ENCODE measurements around the gene CDK3. TPM values are rescaled to one million over a fixed set of nuclear protein-coding genes. Genes with fewer than 3 reads are reported as not detected.
"Not testable (repeated sequence)": the region's sequence is repeated elsewhere in the genome, so short reads cannot be mapped to it uniquely, and the experiment has no call there.

Gene CDK3
- 6.0 TPM for polyA plus RNA-seq (2013, experiment 1 of 2; ENCODE audit: insufficient read length)
- polyA plus RNA-seq (2013, experiment 2 of 2; ENCODE audit: insufficient read length), result 5.0 TPM

DNA sequence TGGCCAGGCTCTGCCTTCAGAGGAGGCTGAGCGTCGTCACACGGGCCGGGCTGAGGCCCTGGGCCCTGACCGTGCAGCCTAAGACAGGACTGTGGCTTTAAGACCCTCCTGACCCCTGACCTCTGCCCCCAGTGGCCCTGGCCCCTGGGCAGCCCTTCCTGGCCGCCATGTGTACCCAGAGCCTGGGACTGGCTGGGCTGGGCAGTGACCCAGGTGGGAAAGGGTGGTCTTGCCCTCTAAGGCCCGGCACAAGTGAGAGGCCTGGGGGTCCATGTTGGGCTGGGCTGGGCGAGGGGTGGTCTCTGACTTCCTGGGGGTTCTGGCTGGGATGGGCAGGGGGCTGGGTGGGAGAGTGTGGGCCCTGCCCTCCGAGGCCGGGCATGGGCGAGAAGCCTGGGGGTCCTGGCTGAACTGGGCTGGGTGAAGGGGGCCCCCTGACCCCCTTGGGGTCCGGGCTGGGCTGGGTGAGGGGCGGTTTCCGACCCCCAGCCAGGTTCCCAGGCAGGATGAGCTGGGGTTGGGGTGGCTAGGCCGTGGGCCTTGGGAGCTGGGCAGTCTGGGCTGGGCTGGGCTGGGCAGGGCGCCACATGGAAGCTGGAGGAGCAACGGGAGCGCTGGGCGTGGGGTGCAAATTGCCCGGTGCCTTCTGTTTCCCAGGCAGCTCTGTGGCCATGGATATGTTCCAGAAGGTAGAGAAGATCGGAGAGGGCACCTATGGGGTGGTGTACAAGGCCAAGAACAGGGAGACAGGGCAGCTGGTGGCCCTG lies at the start of gene CDK3:
CDK3 (plus strand) TSS at position 101 of the 767 bp plus-strand sequence; CDS start at position 672, 571 bp downstream.
- DNase-seq, result no peak

DNA sequence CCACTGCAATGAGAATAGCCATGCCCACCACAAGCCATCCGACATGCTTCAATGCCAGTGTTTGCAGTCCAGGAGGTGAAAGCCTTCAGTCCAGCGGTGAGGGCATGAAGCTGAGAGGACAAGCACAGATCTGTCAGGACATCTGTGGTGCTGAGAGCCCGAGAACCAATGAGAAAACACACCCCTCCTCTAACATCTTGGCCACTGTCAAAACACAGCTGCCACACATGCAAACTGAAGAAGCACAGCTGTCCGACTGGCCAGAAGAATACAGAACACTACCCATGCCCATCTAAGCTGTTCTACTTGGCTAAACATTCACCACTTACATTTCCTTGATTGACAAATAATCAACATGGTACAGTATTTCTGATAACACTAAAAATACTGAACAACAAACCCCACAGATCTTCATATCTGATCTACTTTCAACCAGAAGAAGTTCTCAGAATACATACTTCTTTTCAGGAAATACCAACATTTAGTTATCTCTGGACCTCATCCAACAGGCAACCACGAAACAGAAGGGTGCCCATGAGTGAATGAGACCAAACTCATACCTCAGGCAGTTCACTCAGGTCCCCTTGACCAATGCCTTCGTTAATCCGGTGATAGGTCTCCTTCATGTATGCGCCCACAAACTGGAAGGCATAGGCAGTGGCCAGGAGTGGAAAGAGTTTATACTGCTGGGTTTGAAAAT lies 49.6 kb upstream of the CDK3 start:
- DNase-seq, result peak; percentile 45

DNA sequence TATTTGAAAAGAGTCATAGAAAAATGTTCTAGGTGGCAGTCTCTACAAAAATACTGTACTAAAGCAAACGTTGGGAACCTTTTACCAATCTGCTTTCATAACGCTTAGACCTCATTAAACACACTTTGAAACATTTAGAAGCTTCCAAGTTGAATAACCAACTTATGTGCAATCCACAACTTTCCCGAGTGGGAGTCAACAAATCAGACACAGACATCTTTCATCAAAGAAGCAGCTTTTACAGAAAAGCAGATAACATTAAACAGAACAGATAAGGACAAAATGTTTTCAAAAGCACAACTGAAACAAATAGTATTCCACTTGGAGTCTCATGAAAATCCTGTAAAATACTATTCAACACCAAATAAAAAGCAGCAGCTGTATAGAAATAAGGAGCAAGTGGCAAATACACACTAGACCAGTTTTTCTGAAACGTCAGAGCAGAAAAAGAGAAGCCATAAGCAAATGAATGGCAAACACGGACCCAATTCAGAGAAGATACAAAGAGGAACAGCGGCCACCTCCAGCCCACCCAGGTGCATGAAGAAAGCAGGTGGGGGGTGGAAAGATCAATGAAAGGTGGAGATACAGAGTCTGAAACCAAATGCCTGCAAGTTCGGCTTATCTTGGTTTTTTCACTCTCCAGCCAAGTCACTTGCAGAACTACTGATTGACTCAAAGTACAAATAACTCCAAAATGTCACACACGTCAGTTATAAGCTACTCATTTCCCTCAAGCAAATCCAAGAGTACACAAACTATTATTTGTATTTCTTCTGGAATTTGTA lies 41.4 kb upstream of the CDK3 start:
- no peak for DNase-seq

DNA sequence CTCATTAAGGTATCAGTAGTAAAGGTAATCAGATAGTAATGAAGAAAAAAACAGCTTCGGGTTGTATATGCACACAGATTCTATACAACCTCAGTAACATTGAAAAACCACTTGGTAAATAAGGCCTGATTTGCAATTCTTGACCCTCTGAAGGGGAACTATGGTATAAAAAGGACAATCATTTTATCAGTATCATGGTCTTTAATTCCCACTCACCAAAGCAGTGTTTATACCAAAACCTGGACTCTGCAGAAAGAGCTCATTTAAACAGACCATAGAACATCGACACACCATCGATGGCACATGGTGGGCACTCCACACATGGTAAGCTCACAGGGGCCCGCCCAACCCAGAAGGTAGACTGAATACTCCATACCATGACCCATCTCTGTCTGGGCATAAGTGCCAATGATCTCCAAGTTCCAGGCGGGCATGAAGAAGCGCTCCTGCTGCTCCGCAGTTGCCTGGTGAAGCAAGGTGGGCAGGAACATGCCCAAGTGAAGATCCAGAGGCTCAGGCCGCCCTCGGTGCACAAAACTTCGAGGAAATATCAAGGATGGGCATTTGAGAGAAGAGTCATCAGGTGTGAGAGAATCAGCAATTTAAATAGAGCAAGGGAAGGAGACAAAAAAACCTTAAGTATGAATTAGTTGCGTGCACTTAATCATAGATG lies 40.7 kb upstream of the CDK3 start:
- no peak for DNase-seq

DNA sequence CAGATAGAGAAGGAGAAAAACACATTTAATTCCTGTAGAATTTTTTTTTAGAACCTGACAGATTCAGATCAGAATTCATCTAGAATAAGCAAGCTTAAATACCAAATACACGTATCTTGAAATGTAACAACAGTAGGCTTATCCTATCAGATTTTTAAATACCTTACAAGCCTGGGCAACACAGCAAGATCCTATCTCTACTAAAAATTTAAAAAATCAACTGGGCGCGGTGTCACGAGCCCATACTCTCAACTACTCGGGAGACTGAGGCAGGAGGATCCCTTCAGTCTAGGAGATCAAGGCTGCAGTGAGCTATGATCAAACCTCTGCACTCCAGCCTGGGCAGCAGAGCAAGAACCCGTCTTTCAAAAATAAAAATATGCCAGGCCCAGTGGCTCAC lies 35.2 kb upstream of the CDK3 start:
- no peak for DNase-seq

DNA sequence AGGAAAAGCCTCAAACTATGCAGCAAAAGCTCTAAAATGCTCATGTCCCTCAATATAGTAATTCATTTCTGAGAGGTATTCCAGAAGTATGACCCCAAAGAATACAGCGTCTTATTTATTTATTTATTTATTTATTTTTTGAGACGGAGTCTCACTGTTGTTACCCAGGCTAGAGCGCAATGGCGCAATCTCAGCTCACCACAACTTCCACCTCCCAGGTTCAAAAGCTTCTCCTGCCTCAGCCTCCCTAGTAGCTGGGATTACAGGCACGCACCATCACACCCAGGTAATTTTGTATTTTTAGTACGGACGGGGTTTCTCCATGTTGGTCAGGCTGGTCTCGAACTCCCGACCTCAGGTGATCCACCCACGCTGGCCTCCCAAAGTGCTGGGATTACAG lies 31.6 kb upstream of the CDK3 start:
- not testable (repeated sequence) for DNase-seq

DNA sequence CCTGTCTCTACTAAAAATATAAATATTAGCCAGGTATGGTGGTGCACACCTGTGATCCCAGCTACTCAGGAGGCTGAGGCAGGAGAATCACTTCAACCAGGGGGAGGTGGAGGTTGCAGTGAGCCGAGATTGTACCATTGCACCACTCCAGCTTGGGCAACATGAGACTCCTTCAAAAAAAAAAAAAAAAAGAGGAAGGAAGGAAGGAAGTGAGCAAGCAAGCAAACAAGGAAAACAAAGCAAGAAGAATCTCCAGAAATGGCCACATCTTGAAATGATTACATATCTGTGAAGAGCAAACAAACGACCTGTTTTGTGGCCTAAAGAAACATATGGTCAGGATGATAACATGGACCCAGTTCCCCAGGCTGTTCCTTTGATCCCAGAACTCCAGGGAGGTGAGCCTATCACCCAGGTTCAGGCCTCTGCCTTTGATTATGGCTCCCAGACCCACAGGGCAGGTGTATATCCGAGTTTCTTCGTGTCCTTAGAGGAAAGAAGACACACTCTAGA lies 30.6 kb upstream of the CDK3 start:
- DNase-seq, result no peak

DNA sequence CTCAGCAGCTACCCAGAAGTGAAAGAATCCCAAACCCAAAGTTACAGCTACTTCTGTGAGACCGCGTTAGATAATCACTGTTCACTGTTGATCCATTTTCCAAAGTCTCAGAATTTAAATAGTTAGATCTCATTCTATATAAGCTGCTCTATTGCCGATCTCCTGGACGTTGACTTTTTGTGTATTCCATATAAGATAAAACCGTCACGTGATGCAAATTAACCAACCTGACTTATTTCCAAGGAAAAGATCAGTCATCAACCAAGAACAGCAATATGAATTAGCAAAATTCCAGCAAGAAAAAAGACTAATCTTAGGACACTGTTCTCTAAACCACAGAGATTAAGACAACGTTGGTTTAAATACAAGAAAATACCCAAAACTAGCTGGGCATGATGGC lies 30.0 kb upstream of the CDK3 start:
- DNase-seq, result no peak

DNA sequence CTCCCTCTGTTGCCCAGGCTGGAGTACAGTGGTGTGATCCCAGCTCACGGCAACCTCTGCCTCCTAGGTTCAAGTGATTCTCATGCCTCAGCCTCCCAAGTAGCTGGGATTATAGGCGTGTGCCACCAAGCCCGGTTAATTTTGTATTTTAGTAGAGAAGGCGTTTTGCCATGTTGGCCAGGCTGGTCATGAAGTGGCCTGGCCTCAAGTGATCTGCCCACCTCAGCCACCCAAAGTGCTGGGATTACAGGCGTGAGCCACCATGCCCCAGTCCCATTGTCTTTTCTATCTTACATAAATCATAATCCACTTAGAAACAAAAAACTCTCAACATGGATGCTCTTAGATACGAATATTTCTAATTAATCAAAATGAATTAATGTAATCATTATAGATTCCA lies 25.5 kb upstream of the CDK3 start:
- DNase-seq, result not testable (repeated sequence)

DNA sequence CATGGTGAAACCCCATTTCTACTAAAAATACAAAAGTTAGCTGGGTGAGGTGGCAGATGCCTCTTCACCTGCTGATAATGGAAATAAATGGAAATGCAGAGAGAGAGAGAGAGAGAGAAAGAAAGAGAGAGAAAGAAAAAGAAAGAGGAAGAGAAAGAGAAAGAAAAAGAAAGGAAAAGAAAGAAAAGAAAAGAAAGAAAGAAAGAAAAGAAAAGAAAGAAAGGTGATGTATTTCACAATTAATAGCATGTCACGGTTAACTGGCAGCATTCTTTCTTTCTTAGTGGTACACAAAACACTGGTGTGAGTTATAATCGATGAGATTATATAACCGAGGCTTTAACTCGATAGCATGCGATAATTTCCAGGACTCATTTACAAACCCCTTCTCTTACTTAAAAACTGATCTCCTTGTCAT lies 24.9 kb upstream of the CDK3 start:
- no peak for DNase-seq

DNA sequence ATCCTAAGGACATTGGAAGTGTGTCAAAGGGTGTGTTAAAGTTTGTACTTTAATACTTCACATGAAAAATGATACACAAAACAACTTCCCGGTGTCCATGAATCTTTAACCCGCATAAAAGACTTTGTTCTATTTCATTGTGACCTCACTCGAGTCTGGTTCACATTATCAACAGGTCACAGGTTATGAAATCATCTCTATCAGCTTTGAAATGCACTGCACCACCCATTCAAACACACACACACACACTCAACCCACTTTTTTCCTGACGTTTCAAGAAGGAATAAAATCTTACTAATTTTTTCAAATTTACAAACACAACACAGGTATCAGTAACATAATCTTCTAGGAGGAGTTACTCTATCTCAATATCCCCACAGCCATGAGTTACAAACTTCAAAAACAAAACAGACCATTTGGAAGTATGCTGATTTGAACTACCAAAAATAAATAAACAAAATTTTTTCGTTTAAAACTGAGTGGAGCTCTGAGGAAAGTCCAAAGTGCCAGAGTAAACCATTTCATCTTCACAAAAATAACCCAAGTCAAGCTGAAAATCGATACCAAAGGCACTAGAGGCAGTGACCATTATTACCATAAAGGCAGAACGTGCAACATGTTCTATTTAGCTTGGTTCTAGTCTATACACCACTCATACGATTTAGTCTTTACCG lies 24.3 kb upstream of the CDK3 start:
- no peak for DNase-seq

DNA sequence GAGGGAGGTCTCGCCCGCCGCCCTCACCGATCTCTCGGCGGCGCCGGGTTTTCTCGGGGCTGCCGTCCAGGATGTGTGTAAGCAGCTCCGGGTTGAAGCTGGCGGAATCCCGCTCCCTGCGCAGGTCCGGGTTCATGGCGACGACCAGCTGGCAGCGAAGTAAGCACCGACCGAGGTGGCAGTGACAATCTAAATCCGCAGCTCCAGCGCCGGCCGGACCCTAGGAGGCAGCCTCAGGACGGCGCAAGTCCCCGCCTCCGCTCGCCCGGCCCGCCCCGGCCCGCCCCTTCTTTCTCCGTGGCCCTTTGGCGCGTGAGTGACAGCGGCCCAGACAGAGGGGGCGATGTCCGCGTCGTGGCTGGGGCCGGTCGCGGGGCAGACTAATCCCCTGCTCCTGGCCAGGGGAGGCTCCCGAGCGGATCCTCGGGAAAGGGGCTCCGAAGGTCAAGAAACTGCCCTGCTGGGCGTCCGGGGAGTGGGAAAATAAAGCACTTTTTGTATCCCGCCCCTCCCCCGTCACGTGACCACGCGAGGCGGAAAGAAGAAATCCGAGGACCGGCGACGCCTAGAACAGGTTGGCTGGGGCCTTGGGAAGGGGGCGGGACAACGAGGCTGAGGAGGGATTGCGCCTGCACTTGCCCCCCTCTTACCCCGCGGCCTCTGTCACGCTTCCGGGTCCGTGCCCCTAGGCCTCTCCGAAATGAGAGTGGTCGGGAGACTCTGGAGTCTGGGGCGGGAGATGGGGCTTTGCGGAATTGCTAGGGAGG lies 21.5 kb upstream of the CDK3 start, which contains the start of the genes ACOX1 and TEN1:
ACOX1 (minus strand) TSS at position 229 of the 767 bp plus-strand sequence; CDS start at position 136, 93 bp downstream.
TEN1 (plus strand) TSS at position 303 of the 767 bp plus-strand sequence. CDS start 6,953 bp downstream, outside the sequence.
- DNase-seq, result peak; percentile 98

DNA sequence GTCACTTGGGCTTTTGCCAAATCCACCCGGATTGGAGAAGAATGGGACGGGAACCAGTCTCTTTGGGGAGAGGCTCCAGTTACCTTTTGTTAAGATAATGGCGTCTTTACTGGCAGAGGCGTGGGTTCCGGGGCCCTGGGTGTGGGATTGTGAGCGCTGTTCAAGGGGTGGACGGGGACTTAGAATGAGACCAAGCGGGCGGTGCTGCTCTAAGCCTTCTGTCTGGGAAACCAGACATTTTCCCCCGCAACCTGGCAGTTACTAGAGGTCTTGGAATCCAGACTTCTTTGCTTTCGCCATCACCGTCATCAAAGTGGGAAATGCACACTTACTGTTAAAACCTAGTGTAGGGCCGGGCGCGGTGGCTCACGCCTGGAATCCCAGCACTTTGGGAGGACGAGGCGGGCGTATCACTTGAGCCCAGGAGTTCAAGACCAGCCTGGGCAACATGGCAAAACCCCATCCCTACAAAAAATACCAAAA lies 20.9 kb upstream of the CDK3 start:
- no peak for DNase-seq

DNA sequence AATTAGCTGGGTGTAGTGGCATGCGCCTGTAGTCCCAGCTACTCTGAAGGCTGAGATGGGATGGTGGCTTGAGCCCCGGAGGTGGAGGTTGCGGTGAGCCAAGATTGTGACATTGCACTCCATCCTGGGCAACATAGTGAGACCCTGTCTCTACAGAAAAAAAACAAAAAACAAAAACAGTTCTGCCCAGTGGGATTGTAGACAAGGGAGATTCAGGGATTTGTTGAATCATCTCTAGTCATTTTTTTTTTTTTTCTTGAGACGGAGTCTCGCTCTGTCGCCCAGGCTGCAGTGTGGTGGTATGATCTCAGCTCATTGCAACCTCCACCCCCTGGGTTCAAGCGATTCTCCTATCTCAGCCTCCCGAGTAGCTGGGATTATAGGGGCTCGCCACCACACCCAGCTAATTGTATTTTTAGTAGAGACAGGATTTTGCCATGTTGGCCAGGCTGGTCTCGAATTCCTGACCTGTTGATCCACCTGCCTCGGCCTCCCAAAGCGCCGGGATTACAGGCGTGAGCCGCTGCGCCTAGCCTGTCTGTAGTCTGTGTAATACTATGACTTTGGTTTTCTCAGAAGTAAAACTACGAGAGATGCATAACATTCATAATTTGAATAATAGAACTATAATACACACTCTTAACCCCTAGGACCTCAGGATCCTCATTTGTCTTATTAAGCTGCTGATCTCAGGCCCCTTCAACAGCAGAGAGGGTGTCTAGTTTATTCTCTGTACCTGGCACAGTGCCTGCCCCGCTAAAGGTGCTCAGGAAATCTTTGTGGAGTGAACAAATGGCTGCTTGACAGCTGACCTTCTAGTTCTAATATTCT lies 20.3 kb upstream of the CDK3 start:
- no peak for DNase-seq

DNA sequence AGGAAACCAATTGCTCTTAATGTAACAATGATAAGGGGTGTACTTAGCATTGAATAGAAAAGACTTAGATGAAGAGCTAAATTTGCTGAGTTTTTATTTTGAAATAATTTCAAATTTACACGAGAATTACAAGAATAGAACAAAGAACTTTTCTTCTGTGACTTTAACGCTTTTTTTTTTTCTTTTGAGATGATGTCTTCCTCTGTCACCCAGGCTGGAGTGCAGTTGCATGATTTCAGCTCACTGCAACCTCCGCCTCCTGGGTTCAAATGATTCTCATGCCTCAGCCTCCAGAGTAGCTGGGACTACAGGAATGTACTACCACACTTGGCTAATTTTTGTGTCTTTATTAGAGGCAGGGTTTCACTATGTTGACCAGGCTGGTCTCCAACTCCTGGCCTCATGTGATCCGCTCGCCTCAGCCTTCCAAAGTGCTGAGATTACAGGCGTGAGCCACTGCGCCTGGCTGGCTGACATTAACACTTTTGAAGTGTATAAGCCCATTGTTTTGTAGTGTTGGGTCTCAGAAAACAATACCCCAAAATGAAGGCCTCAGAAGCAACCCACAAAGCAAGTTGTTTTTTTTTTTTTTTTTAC lies 19.5 kb upstream of the CDK3 start:
- no peak for DNase-seq

DNA sequence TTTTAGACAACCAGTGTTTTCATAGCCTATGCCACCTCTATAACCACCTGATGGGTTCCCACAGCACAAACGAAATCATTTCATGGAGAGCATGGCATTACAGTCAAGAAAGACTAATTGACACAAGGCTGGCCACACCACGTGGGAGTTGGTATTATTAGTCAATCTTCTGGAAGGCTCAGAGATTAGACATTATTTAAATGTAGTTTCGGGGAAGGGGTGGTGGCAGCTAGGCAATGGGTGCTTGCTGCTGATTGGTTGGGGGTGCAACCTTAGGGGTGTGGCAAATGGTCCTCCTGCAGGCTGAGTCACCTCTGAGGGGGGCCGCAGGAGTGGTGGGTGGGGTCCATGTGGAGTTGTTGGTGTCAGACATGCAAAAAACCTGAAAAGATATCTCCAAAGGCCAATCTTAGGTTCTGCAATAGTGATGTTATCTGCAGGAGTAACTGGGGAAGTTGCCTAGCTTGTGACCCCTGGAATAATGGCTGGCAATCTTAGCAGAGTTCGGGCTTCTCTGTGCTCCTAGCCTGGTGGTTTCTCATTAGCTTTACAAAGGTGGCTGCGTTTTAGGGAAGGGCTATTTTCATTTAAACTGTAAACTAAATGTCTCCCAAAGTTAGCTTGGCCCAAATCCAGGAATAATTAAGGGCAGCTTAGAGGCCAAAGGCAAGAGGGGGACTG lies 17.0 kb upstream of the CDK3 start:
- no peak for DNase-seq

DNA sequence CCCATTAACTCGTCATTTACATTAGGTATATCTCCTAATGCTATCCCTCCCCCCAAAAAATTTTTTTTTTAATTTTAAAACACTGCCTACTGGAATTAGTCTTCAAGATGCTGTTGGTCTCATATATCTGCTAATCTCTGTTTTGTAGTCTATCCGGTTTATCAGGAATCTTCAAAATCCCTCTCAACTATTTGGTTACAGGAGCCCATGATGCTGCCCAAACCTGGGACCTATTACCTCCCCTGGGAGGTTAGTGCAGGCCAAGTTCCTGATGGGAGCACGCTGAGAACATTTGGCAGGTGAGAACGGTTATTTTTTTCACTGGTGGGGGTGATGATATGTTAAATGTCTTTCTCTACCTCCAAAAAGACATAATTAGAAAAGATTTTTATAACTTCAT lies 14.7 kb upstream of the CDK3 start:
- DNase-seq, result no peak

DNA sequence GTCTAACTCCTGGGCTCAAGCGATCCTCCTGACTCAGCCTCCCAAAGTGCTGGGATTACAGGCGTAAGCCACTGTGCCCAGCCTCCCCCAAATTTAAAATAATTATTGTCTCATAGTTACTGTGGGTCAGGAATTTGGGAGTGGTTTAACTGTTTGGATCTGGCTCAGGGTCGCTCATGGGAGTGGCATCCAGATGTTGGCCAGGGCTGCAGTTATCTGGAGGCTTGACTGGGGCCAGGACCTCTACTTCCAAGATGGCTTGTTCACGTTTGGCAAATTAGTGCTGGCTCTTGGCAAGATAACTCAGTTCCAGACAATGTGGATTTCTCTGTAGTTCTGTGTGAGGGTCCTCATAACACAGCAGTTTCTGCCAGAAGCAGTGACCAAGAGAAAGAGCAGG lies 13.6 kb upstream of the CDK3 start:
- no peak for DNase-seq

DNA sequence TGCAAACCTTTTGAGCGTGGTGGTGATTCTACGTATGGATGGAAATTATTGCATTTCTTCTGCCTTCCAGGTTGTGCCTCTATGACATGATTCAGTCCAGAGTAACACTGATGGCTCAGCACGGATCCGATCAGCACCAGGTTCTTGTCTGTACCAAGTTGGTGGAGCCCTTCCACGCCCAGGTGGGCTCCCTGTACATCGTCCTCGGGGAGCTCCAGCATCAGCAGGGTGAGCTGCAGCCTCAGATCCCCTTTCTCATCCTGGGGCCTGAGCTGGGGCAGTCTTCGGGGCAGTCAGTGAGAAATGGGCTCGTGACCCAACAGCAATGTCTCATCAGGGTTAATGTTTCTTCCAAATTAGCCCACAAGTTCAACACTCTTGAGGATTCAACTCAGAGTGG lies 9.3 kb upstream of the CDK3 start:
- DNase-seq, result no peak
